Measurements from ENCODE around the gene RRP12.
"Not testable (repeated sequence)": the region's sequence is repeated elsewhere in the genome, so short reads cannot be mapped to it uniquely, and the experiment has no call there.

The RRP12 gene

DNA sequence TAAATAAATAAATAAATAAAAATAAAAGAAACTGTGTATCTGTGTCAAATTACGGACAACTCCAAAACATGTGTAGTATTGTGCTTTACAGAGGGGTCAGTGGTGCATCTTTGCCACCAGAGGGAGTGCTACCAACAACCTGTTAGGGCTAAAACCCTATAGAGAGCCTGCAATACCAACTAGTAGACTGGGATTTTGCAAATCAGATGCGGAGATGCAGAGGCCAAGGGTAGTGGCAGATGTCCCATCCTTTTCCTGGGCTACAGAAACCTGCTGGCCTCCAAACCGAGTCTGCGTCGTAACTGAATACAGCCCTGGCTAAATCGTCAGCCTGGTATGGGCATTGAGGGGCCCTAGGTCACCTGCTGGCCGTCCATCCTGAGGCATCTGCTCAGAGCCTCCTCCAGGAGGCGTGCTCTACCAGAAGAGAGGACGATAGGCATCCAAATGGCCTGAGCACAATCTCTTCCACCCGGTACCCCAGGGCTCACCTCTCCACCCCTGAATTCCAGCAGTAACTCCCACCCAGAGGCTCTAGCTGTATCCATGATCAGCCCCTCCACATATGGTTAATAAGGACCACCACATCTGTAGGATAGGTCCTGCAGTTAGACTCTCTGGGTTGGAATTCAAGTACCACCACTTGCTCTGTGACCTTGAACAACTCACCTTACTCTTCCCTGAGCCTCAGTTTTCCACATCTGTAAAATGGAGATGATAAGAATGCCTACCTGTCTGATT is 6.2 kb upstream of the RRP12 start:
- DNase-seq = peak in 1 of 2 donors; percentile 54

DNA sequence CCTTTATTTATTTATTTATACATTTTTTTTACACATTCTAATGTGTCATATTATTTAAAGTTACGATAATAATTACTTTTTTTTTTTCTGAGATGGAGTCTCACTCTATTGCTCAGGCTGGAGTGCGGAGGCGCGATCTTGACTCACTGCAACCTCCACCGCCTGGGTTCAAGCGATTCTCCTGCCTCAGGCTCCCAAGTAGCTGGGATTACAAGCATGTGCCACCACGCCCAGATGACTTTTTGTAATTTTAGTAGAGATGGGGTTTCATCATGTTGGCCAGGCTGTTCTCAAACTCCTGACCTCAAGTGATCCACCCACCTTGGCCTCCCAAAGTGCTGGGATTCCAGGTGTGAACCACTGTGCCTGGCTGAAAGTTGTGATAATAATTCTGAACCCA is 5.3 kb upstream of the RRP12 start:
- not testable (repeated sequence) for DNase-seq

DNA sequence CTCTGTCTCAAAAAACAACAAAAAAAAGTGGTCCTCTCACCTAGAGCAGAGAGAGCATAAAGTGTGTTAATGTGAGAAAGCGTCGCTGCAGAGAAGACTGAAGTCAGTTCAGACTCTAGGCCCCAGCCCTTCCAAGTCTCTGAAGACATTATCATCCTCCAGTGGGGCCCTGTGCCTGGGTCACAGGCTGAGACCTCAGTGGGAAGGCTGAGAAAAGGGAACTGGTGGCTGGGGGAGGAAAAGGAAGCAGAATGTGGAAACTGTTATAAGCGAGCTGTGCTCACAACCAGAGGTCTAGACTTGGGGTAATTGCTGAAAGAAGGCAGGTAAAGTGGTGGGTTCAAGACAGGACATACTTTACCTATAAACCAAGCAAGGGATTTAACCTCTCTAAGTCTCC is 4.9 kb upstream of the RRP12 start:
- DNase-seq = no peak

DNA sequence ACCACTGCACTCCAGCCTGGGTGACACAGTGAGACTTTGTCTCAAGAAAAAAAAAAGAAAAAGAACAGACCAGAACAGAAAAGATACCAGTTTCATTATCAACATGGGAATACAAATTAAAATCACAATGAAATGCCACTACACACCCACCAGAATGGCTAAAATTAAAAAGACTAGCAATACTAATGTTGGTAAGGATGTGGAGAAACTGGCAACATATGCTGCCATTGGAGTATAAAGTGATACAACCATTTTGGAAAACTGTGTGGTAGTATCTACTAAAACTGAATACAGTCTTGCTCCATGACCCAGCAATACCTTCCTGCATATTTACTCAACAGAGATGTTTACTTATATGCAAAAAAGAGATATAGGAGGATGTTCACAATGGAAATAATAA is 2.9 kb upstream of the RRP12 start:
- DNase-seq = no peak

DNA sequence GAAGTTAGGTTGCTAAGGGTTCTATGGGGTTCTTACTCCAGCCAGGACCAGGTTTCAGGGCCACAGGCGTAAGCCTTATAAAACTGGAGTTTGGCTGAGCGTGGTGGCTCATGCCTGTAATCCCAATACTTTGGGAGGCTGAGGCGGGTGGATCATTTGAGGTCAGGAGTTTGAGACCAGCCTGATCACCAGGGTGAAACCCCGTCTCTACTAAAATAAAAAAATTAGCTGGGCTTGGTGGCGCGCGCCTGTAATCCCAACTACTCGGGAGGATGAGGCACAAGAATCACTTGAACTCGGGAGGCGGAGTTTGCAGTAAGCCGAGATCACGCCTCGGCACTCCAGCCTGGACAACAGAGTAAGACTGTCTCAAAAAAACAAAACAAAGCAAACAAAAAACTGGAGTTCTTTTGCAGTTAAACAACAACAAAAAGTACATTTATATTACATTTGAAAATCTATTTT is 347 bp upstream of the RRP12 start:
- DNase-seq = no peak

DNA sequence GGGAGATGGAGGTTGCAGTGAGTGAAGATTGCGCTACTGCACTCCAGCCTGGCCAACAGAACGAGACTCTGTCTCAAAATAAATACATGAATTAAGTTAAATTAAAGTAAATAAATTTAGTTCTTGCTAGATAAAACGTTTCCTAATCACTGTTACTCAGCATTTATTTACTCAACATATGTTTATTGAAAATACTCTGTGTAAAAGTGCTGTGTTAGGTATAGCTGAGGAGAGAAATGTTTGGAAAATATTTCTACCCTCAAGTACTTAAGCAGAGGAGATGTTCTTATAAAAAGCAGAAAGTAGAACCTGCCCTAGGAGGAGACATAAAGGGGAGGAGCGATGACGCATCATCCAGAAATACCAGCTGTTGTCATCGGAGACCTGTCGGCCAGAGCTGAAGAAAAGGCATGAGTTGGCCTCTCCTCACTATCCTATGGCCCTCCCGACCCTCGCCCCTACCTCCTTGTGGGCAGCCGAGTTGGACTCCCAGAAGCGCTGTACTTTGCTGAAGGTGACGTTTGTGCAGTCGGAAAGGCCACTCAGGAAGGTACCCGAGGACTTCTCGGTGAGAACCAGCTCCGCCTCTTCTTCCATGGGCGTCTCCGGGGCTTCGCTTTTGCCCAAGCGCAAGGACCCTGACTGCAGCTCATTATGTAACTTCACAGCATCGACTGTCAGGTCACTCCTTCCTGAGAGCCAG is 1.1 kb downstream of the RRP12 start:
- DNase-seq = no peak

DNA sequence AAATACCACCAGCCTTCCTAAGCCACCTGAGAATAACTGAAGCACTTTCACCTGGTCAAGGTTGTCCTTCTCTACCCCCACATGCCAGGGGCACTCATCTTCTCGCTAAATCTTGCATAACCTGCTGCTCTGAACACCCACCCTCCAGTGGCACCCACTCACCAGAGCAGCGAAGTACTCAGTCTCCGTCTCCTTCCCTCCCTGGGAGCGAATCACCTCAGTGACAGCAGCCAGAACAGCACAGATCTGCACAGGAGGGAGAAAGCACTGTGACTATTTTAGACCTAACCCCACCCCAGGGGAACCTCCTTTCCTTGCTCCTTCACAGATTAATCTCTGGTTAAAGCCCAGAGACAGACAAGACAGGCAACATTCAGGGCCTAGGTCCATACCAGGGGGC is 5.1 kb downstream of the RRP12 start:
- no peak for DNase-seq

DNA sequence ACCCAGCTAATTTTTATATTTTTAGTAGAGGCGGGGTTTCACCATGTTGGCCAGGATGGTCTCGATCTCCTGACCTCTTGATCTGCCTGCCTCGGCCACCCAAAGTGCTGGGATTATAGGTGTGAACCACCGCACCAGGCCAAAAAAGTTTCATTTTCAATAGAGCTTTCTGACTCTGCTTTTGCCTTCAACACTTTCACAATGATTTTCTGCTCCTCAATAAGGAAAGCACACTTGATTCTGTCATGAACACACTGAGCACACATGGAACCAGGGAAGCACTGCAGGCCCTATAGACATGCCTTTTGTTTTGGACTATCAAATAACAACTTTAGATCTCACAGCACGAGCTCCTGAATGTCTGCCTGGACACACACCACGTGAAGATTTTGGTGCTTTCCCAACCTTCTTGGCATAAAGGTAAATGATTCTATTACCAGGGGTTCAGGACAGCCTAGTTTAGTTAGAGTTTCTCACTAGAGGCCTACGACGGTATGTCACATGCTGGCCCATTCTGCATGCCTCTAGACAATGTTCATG is 8.0 kb downstream of the RRP12 start:
- DNase-seq = no peak

DNA sequence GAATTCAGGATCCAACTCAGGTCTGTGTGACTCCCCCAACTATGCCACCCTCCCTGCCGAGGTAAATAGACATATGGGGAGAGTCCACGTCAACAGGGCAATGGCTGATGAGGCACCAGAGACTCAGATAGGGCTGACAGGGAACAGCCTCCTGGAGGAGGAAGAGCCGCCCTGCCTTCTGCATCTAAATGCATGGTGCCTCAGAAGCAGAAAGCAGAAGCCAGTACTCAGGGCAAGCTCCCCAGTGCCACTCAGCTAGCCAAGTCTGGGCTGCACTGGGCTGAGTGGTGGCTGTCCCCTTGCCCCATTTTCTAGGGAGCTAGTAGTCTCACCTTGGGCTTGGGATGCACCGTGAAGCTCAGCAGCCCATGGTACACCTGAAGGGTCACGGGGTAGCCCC is 11.0 kb downstream of the RRP12 start:
- DNase-seq = no peak

DNA sequence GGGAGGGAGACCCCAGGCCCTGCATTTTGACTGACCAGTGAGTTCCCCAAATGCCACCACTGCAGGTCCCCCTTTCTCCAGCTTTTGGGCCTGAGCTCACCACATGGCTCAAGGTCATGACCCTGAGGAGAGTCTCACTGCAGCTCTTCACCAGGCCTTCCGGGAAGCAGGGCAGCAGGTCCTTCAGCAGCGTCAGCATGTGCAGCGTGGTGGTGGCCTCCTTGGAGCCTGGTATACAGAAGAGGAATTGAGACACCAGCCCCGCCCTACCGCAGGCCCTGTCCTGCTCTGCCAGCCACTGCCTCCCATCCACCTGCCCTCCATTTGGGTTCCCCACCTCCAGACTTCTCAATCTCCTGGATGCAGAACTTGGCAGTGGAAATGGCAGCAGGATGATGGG is 13.0 kb downstream of the RRP12 start:
- no peak for DNase-seq

DNA sequence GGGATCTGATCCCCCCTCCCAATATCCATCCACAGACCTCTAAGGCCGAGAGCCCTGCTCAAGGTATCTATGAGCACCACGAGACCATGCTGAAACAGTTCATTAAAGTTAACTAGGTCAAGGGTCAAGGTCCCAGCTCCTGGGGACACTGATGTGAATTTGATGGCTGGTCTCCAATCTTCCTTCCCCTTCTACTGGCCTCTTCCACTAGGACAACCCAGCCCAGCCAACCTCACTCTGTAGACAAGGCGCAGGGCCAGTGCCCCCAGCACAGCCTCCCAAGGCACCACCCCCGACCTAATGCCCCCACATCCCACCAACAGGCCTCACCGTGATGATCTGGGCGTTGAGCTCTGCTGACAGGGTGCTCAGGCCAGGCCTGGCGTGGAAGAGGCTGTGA is 15.6 kb downstream of the RRP12 start:
- DNase-seq = no peak

DNA sequence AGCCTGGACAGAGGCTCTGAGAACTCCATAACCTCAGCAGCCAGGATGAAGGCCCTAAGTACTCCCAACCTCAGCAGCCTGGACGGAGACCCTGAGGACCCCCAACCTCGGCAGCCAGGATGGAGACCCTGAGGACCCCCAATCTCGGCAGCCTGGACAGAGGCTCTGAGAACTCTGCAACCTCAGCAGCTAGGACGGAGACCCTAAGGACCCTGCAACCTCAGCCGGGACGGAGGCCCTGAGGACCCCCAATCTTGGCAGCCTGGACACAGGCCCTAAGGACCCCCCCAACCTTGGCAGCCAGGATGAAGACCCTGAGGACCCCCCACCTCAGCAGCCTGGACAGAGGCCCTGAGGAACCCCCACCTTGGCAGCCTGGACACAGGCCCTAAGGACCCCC is 16.5 kb downstream of the RRP12 start:
- DNase-seq = no peak

DNA sequence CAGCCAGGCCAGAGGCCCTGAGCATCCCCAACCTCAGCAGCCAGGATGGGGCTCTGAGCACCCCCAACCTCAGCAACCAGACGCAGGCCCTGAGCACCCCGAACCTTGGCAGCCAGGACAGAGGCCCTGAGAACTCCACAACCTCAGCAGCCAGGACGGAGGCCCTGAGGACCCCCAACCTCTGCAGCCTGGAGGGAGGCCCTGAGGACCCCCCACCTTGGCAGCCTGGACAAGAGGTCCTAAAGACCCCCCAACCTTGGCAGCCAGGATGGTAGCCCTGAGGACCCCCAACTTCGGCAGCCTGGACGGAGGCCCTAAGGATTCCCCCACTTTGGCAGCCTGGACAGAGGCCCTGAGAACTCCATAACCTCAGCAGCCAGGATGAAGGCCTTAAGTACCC is 17.0 kb downstream of the RRP12 start:
- DNase-seq = no peak

DNA sequence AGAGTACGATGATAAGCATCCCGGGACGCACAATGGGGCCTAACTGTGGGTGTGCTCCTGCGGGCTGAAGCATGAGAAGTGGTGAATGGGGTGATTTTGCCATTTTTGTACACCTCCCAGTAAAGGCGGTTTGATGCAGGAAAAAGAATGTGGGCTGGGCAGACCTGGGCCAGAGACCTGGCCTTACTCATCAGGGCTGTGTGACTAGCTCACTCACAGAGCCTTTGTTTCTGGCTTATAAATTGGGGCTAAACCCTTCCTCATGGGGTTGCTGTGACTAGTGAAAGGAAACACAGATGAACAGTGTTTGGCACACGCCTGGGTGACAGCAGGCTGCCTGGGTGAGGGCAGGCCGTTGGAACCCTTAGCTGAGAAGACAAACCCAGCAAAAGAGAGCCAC is 18.0 kb downstream of the RRP12 start:
- DNase-seq = no peak

DNA sequence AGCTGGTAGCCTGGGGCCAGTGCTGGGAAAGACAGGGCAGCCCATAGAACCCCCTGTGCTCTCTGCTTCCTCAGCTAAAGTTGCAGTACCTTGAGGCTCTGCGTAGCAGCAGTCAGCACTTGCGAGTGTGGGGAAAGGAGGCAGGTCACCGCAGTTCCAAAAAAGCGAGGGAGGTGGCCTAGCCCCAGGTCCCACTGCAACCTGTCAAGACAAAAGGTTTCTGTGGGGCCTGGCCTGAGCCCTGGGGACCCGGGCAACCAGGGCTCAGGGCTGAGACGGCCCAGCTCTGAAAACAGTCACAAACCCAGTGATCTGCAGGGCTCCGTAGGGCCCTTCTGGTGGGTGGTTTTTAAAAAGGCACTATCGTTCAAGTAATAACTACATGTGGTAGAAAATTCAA is 19.5 kb downstream of the RRP12 start:
- no peak for DNase-seq

DNA sequence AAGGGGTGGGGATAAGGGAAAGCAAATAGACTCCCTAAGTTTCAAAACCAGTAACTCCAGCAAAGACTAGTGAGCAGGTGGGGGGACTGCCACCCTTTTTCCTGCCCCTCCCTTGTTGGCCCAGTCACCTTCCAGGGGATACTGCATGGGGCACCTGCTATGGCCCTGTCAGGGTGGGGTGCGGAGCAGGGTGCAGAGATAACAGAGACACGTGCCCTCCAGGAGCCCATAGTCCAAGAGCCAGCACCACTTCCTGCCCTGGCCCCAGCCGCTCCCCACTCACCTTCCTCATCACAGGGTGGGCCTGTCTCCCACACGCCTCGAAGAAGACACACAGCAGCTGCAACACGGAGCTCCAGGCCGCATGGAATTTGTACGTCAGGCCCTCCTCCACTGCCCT is 20.6 kb downstream of the RRP12 start:
- no peak for DNase-seq

DNA sequence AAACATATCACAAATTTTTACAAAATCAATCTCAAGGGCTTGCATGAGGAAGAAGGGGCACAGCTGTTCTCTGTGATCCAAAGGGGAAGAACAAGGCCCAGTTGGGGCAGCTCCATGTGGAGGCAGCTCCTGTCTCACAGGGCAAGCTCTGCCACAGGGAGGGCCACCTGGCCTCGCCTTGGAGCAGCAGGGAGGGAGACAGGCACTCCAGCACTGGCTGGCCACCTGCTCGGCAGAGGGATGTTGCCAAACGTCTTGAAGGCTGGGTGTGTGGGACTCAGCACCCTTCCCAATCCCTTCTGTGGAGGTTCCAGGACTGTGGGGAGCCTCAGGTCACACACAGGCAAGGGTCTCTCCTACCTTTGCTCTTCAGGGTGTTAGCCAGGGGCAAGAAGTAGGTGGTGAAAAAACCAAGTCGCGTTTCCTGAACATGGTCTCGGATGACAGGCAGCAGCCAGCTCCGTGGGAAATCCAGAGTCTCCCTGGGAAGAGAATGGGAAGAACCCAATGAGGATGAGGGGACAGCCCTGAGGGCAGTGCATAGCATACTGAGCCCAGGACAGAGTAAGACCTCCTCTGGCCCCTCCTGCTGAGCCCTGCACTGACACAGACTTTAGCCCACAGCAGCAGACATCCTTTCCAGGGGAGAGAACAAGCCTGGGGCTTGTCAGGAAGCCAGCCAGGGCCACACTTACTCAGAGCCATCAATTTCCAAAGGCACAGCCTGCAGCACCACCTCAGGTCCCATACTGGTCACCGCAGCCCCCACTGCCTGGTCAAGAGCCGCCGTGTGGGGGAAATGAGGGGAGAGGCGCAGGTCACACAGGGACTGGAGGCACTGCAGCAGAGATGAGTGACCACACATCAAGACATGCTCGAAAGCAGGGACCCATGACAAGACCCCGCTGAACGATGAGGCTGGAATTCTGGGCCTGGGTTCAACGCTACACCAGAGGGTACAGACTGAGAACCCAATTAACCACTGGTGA is 21.9 kb downstream of the RRP12 start:
- DNase-seq = no peak

DNA sequence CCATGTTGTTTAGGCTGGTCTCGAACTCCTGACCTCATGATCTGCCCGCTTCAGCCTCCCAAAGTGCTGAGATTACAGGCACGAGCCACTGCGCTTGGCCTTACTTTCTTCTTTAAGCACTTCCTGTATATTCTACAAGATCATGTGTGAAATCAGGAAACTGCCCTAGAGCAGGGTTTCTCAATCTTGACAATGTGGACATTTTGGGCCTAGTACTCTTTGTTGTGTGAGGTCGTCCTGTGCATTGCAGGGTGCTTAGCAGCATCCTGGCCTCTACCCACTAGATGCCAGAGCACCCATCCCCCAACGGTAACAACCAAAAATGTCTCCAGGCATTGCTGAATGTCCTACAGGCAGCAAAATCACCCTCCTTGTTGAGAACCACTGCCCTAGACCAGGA is 24.7 kb downstream of the RRP12 start:
- no peak for DNase-seq

DNA sequence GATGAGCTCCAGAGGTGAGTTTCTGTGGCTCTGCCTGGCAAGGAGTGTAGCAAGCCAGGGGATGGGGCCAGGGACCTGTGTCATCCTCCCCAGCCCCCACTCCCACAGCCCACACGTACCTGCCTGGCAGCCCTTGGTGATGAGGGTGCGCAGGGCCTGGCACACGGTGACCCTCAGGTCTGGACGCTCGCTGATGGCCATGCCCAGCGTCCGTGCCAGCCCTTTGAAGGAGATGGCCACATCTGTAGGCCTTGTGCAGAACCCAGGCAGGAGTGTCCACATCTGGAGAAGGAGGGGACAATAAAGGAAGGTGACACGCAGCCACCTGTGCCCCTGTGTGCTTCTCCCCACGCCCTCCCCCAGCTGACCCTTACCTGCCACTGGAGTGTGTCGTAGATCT is 27.7 kb downstream of the RRP12 start:
- no peak for DNase-seq

DNA sequence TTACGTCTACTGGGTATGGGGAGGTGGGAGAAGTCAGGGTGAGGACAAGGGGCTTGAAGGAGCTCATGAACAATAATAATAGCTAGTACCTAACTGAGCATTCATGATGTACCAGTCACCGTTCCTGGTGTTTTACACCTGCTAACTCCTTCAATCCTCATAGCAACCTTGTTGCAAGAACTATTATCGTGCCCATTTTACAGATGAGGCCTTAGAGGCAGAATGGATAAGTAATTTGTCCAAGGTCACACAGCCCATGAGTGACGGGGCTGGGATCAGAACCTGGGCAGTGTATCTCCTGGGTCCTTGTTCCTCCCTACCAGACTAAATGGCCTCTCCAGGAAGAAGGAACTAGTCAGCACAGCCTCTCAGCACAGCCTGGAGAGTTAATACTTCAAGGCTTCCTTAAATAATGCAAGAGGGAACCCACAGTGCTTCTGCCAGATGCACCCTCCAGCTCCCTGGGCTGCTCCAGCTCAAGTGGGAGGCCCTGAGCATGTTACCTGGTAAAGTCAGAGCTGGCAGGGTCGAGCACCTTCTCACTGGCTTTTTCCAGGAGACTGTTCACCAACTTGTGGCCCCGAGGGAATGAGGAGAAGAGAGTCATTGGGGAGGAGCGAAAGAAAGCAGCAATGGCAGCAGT is 28.8 kb downstream of the RRP12 start:
- no peak for DNase-seq

DNA sequence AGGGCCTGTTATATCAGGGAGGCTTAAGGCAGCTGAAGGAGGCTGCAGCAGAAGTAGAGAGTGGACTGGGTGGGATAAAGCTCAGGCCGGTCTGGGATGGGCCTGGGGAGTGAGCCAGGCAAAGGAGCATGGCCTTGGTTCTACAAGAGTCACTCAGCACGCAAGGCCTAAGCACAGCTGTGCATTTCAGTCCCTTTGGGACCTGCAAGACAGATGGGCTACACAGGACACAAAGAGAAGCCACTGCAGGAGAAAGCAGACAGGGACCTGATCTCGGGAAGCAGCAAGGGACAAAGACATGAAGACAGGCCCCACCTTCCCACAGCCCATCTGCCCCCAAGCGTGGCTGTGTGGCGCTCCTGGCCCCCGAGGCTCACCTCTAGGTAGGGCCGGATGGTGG is 29.4 kb downstream of the RRP12 start:
- DNase-seq = no peak

DNA sequence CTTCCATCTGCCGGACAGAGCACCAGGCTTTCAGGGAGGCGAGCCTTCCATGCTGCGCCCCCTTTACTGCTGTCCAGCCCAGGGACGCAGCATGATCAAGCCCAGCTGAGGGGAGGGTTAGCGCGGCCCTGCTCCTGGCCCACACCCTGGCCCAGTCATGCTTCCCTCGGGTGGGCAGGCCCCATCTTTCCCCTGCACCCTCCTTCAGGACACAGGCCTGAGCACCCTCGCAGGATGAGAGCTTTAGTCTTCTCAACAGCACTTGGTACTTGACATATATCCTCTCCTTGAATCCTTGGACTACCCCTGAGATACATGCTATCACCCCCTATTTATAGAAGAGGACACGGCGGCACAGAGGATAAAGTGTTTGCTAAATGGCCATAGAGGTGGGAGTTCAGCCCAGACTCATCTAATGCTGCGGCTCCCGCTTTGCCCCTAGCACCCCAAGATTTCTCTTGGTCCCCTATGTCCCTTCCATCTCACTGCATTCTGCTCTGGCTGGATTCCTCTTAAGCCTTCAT is 34.0 kb downstream of the RRP12 start:
- no peak for DNase-seq

Measured in stimulated activated CD4-positive, alpha-beta T cell treated with anti-CD3 and anti-CD28 coated beads, Interleukin-2, amount 100 ng/mL, for 48 hours (primary cell).